Esophagus squamous epithelium (tissue), 4 donors: ENCODE data around the gene C1GALT1.

Experiments used
- CTCF ChIP-seq, 6 experiments: fragments of 450-650 bp in 4 of 6; fragments of 200-600 bp in 2 of 6; sonication (generic) in 2 of 6; IDR thresholded peaks; one replicate each; pipeline ENCODE4 v1.5.1; 2016 to 2019; ENCODE audit warnings: antibody characterized with exemption in 6 of 6, mild to moderate bottlenecking in 4 of 6, moderate library complexity in 4 of 6
- POLR2A ChIP-seq, 4 donors: fragments of 450-650 bp; IDR thresholded peaks; one replicate each; pipeline ENCODE4 v1.6.1; 2017; ENCODE audit warnings: antibody characterized with exemption in 4 of 4, mild to moderate bottlenecking in 4 of 4, moderate library complexity in 3 of 4

- TF ChIP-seq CTCF (IDR thresholded peaks at IDR 0.05): no peak
- TF ChIP-seq POLR2A (IDR thresholded peaks at IDR 0.05): no peak
Observed at GRCh38 chr7:7152315-7152714, 30.0 kb upstream of the C1GALT1 start.
